Right ventricle myocardium inferior (tissue), 1 donor: ENCODE measurements around the gene CHKA. TPM values are rescaled to one million over a fixed set of nuclear protein-coding genes. Genes with fewer than 3 reads are reported as not detected.
A peak's percentile ranks its signal among the peaks of the same experiment; 100 is the strongest.

Experiments used
- ATAC-seq: fragments of 200-7000 bp; cut with Tn5 transposase; one replicate; pipeline ENCODE4 v1.9.1; 2020; ENCODE audit warnings: mild to moderate bottlenecking, moderate library complexity
- DNase-seq: peaks from one replicate; pipeline ENCODE4 v3.0.0; 2021; ENCODE audit errors: missing footprints
- intact Hi-C: fragments of 100-400 bp; cut with DNase I; formaldehyde crosslinking; loops from one replicate; pipeline ENCODE4 v1.11.0; 2022
- total RNA-seq: library from RNA; stranded (reverse); fragmentation: NEBNext Ultra II Directional; extraction: Animal tissue kit (Norgen Biotek cat#: 25700); gene quantifications from one replicate; pipeline ENCODE4 v1.2.1, GENCODE V29; 2021
- donor health status: DM: no; HTN: yes; CAD: no; lungs with severe emphysema.

The CHKA gene
- total RNA-seq, 1 donor from 2014 or later, result 7.6 TPM

DNA sequence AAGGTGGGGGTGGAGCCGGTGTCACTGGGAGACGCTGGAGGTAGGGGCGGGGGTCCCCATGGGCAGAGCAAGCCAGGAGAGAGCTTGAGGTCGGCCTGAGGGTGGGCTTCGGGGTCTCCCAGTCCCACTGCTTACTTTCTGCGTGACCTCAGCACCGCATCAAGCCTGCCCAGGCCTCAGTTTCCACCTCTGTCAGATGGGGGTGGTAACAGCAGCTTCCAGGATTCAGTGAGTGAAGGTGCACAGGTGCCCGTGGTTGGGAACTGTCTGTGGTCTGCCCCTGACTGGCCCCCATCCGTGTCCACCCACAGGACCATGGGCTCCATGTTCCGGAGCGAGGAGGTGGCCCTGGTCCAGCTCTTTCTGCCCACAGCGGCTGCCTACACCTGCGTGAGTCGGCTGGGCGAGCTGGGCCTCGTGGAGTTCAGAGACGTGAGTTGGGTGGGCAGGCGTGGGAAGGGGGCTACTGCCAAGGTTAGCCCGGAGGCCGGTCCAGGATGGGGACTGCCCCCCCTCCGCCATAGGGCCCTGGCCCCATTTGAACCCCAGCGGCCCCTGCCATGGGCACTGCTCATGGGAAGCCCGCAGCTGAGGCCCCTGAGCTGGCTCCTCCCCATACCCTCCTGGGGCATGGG, 80.1 kb downstream of the CHKA start:
- intact Hi-C loops, result no loop called here
- ATAC-seq (no peak), DNase-seq (no peak)

DNA sequence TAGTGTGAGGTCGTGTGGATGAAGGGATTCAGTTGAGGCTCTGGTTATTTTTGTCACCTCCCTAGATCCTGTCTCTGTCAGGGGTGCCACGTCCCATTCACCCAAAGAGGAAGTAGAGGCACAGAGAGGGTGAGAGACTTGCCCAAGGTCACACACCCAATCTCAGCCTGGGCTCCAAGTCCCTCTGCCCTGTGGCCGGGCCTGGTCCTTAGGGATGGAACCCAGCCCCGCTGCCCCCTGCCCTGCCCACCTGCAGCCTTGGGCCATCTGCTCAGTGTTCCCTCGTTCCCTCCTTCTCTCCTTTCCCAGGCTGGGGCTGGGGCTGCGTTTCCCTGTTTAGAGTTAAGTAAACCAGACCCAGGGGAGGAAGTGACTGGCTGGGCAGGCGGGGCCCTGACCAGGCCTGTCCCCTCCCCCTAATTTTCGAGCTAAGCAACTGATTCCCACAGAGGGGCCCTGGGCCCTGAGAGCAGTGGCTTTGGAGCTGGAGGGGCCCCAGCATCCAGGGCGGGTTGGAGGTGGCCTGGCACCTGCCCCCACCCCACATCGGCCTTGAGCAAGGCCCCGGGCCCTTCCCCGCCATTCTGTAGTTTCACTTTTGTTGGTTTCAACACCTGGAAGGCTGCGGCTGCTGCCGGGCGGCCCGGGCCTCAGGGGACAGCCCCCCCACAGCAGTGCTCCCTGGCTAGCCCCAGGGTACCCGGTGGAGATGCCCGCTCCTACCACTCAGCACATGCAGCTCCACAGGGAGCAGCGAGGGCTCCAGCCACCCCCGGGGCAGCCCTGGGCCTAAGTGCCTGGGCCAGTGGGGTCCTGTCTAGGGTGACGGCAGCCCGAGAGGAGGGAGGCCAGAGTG, 80.9 kb downstream of the CHKA start:
- ATAC-seq (peak; percentile 30), DNase-seq (peak; percentile 91)
- intact Hi-C loops, result no loop called here

DNA sequence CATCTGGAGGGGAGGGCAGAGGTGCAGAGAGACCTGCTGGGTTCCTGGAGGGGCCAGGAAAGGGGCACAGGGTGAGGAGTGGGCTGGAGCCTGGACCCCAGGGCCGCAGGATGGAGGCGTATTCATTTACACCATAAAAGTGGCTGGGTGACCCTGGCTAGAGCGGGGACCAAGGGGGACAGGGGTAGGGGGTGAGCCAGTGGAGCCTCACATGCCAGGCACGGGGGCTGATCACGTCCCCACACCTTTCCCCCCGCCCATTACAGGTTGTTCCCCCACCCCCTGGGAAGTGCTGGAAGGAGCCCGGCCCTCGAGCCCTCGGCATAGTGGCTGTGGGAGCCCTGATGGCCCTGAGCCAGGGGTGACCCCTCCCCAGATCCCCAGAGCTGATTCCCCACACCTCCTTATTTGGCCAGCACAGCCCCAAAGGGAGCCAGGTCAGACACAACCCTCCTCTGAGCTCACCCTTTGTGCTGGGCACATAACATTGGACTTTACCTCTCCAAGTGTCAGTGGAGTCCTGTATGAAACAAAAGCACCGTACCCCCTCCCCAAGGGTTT, 81.6 kb downstream of the CHKA start:
- ATAC-seq, result no peak
- intact Hi-C loops, result no loop called here

DNA sequence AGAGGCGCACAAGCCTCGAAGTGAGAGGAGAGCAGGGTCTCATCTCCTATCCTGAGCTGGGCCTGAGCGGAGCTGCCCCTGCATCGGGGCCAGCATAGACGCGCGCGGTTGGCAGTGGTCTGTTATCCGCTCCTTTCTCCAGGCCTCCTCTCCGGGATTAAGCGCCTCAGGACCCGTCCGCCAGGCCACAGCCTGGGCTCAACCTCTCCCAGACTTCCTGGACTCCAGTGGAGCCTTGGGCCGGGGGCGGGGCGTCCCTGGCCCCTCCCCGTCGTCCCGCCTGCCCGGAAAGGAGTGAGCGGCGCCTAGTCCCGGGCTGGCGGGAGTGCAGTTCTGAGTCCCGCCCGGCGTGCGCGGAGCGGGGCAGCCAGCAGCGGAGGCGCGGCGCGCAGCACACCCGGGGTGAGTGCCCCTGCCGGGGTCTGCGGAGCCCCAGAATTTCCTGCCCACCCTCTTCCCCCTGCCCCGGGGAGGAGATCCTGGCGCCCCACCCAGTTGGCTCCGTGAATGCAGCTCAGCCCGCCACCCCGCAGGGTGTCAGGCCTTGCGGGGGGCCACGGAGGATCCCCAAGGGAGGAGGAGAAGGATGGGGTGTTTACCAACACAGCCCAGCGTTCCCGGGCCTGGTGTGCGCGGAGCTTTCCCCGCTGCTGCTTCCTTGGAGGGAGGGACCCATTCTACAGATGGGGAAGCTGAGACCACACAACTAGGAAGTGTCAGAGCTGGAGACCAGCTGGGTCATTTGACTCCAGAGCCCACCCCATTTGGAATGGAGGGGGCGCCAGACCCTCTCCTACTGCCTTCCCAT, 82.3 kb downstream of the CHKA start, which contains the start of gene TCIRG1:
Gene TCIRG1 (plus strand): TSS at position 308 of the 808 bp plus-strand sequence. CDS start 2,247 bp downstream, outside the sequence.
- ATAC-seq (peak; percentile 90), DNase-seq (peak; percentile 94)
- intact Hi-C loops, result no loop called here

More for the DNA sequence above, 81.6 kb downstream of the CHKA start:
- no peak for DNase-seq

DNA sequence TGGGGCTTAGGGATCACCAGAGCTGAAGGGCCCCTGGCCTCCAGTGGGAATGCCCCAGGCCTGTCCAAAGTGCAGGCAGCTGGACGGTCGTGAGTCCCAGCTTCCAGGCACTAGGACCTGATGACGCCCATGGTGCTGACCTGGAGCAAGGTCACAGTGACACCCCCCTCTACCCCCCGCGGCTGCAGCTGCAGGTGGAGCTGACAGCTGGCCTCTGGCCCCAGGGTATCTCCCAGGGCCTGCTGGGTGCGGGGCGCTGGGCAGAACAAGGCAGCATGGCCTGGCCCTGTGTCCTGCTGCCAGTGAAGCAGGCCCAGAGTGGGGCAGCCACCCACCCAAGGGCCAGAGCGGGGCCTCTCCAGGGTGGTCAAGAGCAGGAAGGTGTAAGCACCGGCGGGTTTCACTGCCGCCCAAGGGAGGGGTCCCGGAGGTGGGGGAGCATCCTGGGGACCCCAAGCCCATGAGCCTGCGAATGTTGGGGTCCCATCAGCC, 82.9 kb downstream of the CHKA start:
- DNase-seq (no peak), ATAC-seq (no peak)
- intact Hi-C loops, result no loop called here

DNA sequence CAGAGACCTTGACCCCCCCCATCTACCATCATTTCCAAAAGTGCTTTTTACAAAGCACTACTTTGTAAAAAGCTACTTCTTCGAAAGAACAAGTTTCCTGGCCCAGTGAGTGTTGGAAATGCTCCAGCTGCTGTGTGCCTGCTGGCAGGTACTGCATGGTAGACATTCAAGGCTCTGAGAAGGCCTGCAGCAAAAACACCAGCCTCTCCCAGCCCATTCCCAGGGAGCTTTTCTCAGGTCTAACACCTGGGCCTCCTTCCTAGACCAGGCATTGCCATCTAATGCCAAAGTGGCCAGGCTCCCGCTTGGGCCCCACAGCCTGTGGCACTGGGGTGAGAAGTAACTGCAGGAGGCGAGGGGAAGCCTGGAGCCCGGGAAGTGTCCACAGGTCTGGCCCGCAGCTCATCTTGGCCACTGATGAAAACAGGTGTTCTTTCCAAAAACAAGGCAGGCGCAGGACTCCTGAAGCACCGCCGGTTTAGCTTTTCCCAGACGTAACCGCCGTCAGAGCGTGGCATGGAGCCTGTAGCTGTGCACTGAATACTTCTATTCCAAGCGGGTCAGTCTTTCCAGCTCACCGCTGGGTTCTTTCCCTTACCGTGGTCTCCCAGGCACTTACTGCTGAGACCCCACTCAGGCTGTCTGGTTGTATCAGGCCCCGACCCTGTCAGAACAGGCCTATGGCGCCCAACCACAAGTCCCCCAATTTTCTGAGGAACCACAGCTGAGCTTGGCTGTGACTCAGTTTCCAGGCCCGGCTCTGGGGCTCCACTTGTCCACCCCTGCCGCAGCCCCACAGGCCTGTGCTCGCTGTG, 83.6 kb downstream of the CHKA start:
- no peak for DNase-seq
- ATAC-seq, result no peak

DNA sequence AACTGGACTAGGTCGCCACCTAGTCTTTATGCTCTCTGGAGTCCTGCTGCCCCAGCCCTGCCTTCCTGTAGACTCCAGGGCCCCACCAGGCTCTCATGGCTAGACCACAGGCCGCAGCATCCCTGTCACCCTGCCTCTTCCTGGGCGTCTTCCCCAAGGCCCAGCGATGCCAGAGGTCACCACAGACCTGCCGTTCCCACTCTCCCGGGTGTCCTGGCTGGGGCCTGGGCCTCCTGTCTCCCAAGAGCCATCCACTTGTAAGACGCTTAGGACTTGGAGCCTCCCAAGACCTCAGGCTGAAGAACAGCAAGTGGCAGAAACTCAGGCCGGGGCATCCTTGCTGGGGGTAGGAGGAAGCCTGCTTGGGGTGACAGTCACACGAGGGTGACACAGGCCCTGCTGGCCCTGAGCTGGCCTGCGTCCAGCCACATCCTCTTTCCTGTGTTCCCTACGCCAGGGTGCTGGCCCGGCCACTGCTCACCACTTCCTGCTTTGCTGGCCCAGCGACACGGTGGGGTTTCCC, 84.4 kb downstream of the CHKA start:
- DNase-seq, result peak; percentile 91
- no peak for ATAC-seq
- intact Hi-C loops, result no loop called here

More for the DNA sequence above, 83.6 kb downstream of the CHKA start:
- intact Hi-C loops, result no loop called here

DNA sequence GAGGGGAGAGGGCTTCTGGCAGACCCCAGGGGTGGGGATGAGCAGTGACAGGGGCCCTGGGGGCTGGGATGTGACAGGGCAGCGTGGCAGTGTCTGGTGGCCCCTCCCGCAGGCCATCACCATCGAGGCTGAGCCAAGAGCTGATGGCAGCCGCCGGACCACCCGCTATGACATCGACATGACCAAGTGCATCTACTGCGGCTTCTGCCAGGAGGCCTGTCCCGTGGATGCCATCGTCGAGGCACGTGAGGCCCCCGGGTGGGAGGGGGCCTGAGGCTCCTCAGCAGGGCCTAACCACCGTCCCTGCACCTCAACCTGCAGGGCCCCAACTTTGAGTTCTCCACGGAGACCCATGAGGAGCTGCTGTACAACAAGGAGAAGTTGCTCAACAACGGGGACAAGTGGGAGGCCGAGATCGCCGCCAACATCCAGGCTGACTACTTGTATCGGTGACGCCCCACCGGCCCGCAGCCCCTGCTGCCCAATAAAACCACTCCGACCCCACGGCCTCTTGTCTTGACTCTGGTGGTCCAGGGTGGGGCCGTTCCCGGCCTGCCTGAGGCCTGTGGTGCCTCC, 85.0 kb downstream of the CHKA start:
- ATAC-seq (no peak), DNase-seq (peak; percentile 81)
- intact Hi-C loops, result no loop called here

DNA sequence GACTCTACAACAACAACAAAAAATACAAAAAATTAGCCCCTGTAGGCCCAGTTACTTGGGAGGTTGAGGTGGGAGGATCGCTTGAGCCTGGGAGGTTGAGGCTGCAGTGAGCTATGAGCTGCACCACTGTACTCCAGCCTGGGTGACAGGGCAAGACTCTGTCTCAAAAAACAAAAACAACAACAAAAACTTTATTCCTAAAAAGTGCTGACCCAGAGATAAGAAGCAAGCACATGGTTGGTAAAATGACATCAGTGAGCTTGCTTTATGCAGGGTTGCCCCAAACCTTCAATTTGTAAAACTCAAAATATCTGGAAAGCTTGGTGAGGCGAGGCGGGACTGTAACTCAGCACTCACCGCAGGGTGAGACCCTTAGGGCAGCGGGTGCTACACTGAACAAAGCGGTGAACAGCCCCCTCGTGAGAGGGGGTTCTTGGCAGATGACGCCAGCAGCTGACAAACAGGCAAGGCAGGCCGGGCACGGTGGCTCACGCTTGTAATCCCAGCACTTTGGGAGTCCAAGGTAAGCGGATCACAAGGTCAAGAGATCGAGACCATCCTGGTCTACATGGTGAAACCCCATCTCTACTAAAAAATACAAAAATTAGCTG, 85.8 kb downstream of the CHKA start:
- intact Hi-C loops, result no loop called here
- no peak for ATAC-seq
- peak; percentile 46 for DNase-seq

DNA sequence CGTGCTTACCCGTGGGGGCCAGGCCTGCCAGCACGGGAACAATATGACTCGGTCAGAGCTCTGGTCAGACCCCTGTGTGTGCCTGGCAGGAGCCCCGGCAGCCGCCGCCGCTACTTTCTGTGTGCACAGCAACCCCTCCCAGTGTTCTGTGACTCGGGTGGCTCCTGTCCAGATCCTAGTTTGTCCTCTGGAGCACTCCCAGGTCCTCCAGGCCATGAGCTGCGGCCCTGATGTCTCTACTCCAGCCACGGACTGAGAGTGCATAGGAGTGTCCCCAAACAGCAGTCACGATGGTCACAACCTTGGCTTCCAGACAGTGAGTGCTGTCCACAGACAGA, 87.5 kb downstream of the CHKA start:
- ATAC-seq (peak; percentile 42), DNase-seq (peak; percentile 77)
- intact Hi-C loops, result loop anchor here (5.0 kb wide), 1 partner anchor 89 kb away; the partner anchor contains the start of gene CHKA

DNA sequence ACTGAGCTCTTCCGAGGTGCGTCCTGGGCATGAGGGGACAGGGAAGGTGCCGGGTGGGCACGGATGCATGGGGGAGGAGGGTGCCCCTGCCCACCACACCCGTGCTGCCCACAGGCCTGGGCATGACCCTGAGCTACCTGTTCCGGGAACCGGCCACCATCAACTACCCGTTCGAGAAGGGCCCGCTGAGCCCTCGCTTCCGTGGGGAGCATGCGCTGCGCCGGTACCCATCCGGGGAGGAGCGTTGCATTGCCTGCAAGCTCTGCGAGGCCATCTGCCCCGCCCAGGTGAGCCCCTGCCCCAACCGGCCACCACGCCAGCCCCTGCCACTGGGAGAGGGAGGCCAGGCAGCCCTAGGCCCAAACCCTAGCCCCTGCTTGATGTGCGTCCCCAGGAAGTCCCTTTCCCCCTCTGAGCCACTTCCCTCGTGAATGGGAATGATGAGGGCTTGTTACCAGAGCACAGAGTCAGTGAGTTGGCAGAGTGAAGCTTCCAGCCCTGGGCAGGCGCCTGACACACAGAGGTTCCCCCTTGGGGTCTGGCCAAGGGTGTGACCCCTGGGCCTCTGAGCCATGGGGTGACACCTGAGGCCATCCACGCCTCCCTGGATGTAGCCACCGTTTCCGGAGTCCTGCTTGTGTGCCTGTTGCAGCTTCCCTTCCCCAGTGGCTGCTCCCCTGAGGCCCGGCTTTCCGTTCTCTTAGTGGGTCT, 88.0 kb downstream of the CHKA start:
- ATAC-seq (no peak), DNase-seq (no peak)
- intact Hi-C loops, result loop anchor here (5.0 kb wide), 1 partner anchor 89 kb away; the partner anchor contains the start of gene CHKA

DNA sequence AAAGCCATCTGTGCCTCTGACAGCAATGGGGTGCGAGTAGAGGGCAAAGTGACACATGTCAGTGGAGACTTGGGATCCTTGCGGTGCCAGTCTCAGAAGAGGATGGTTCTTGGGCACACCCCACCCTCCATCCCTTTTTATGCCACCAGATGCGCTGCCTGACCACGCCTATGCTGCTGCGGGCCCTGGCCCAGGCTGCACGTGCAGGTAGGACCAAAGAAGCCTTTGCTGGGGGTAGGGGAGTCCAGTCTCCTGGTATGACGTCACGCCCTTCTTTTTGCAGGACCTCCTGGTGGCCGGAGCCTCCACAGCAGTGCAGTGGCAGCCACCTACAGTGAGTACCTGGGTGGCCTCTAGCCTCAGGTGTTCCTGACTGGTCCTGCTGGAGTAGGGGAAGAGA, 89.2 kb downstream of the CHKA start:
- ATAC-seq, result no peak
- no peak for DNase-seq
- intact Hi-C loops, result loop anchor here (5.0 kb wide), 1 partner anchor 90 kb away; the partner anchor contains the start of gene CHKA

DNA sequence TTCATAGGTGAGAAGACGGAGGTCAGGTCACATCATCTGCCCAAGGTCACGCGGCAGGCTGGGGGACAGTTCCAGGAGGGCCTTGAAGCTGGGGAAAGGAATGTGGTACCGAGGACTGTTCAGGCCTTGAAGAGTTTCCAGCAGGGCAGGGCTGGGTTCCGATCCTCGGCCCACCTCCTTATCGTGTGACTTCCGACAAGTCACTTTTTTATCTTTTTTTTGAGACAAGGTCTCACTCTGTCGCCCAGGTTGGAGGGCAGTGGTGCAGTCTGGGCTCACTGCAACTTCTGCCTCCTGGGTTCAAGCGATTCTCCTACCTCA, 90.1 kb downstream of the CHKA start:
- ATAC-seq (no peak), DNase-seq (no peak)
- intact Hi-C loops, result loop anchor here (5.0 kb wide), 1 partner anchor 91 kb away; the partner anchor contains the start of gene CHKA

DNA sequence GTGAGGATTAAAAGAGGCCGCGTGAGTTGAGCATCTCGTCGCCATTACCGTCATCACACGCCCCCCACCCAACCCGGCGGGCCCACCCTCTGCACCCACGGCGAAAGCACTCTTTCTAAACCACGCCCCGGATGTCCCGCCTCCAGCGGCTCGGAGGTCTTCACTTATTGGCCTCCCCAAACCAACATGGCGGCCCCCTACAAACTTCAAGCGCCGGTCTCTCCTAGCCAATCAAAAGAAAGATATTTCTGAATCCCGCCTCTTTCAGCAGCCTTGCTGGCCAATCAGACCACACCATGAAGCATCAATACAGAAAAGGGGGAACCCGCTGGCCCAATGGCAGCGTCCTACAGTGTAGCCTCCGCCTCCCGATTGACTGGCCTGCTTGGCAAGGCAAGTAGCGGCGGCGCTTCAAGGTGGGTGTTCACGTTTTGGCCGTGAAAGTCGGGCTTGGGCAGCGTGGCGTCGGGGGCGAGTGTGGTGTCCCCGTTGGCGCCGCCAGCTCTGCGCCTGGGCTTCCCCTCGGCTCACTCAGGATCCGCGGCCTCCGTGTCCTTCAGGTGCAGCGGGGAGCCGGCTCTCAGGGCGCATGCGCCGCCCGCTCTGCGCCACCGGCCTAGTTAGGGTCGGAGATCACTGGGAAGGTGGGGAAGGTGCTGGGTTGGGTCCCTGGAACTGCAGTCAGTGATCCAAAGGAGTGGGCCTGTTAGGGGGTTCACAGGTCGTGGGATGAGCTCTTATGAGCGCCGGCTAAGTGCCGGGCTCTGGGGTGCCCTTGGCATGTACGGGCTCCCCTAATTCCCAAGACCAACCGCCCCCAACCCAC, 90.7 kb downstream of the CHKA start, which contains the start of gene NDUFS8:
Gene NDUFS8 (plus strand): TSS at position 364 of the 826 bp plus-strand sequence. CDS start 1,471 bp downstream, outside the sequence.
- intact Hi-C loops, result loop anchor here (5.0 kb wide), 1 partner anchor 92 kb away; the partner anchor contains the start of gene CHKA
- ATAC-seq (peak; percentile 94), DNase-seq (peak; percentile 98)

DNA sequence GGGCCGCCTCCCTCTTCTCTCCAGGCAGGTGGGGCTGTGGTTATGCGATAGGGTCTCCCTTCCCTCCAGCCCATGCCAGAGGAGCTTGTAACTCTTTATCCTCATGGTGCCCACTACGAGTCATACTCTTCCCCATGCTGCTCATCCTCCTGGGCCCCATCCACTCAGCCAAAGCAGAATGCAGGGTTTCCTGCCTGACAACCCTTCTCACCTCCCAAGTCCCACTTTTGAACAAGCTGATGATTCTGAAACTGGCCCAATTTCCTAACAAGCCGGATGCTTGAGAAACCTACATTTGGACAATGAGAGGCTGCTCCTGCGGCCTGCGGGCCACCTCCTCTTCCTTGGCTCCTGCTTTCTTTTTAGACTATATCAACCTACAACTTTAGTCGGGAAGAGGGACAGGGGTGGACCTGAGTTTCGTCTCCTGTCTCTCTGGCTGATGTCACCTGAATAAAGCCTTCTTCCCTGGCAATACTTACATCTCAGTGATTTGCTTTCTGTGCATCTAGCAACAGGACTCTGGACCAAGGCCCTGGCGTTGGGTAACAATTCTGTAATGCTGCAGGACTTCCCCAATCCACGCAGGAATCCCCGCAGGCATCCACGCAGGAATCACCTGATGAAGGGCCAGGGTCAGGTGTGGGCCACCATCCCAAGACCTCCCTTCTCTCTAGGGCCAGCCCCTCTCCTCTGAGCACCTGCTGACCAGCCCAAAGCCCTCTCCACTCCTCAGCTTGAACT, 92.2 kb downstream of the CHKA start:
- intact Hi-C loops, result no loop called here
- ATAC-seq (no peak), DNase-seq (no peak)
